Neuronal stem cell (in vitro differentiated cells): Measurements from ENCODE around the gene LRMDA.

Source experiments
- DNase-seq: peaks from one replicate; pipeline ENCODE4 v3.0.0-alpha.2; 2013; ENCODE audit warnings: low spot score
- H2AFZ ChIP-seq: one replicate; pipeline ENCODE4 v1.6.1; 2013; ENCODE audit warnings: mild to moderate bottlenecking, low read length, inconsistent platforms
- H2AK5ac ChIP-seq: 2 replicates; pipeline ENCODE4 v1.6.1; 2013; ENCODE audit warnings: low read depth, mild to moderate bottlenecking, inconsistent platforms, low read length, moderate library complexity, mixed read lengths
- H2BK120ac ChIP-seq: 2 replicates; pipeline ENCODE4 v1.6.1; 2013; ENCODE audit warnings: low read depth, mild to moderate bottlenecking, inconsistent platforms, low read length, moderate library complexity, mixed read lengths
- H2BK12ac ChIP-seq: one replicate; pipeline ENCODE4 v1.6.1; 2013; ENCODE audit warnings: low read length, inconsistent platforms
- H2BK15ac ChIP-seq: 2 replicates; pipeline ENCODE4 v1.6.1; 2013; ENCODE audit warnings: mild to moderate bottlenecking, low read length, inconsistent platforms, mixed read lengths
- H2BK5ac ChIP-seq: one replicate; pipeline ENCODE4 v1.6.1; 2013; ENCODE audit warnings: inconsistent platforms, mild to moderate bottlenecking, low read length, moderate library complexity
- H3K14ac ChIP-seq: one replicate; pipeline ENCODE4 v1.6.1; 2013; ENCODE audit warnings: low read length, inconsistent platforms
- H3K18ac ChIP-seq: 2 replicates; pipeline ENCODE4 v1.6.1; 2013; ENCODE audit warnings: low read length, inconsistent platforms
- H3K23ac ChIP-seq: 2 replicates; pipeline ENCODE4 v1.6.1; 2013; ENCODE audit warnings: low read depth, mild to moderate bottlenecking, mixed read lengths, low read length, inconsistent platforms; ENCODE audit not compliant: poor library complexity
- H3K27ac ChIP-seq: replicated peaks from 3 replicates; pipeline ENCODE4 v1.5.1; 2013; ENCODE audit warnings: low read length, inconsistent platforms
- H3K27me3 ChIP-seq, 3 experiments: 2 replicates each; pipeline ENCODE4 v1.6.1; 2013; ENCODE audit warnings: low read length in 3 of 3, mild to moderate bottlenecking in 2 of 3, inconsistent platforms in 1 of 3, low read depth in 1 of 3, mixed read lengths in 1 of 3, moderate library complexity in 1 of 3; ENCODE audit not compliant: control insufficient read depth in 3 of 3, insufficient read depth in 3 of 3
- H3K36me3 ChIP-seq, 2 donors: replicated peaks in 1 of 2; 2 replicates each; pipeline ENCODE4 v1.6.1; 2013; ENCODE audit warnings: low read length in 2 of 2; ENCODE audit not compliant: control insufficient read depth in 2 of 2, insufficient read depth in 2 of 2
- H3K4ac ChIP-seq: 2 replicates; pipeline ENCODE4 v1.6.1; 2013; ENCODE audit warnings: inconsistent platforms, mild to moderate bottlenecking, low read length, moderate library complexity
- H3K4me1 ChIP-seq, 2 donors: 1 replicate in 1 of 2; 2 replicates in 1 of 2; pipeline ENCODE4 v1.6.1; 2013; ENCODE audit warnings: low read length in 2 of 2, low read depth in 1 of 2; ENCODE audit not compliant: control insufficient read depth in 2 of 2, insufficient read depth in 1 of 2
- H3K4me2 ChIP-seq: one replicate; pipeline ENCODE4 v1.6.1; 2013; ENCODE audit warnings: mild to moderate bottlenecking, low read length, inconsistent platforms; ENCODE audit not compliant: insufficient read depth, poor library complexity, severe bottlenecking
- H3K4me3 ChIP-seq, 2 donors: 2 replicates each; pipeline ENCODE4 v1.5.1; 2013; ENCODE audit warnings: low read length in 2 of 2, mild to moderate bottlenecking in 2 of 2, inconsistent platforms in 1 of 2, moderate library complexity in 1 of 2
- H3K79me1 ChIP-seq: one replicate; pipeline ENCODE4 v1.6.1; 2013; ENCODE audit warnings: low read depth, mild to moderate bottlenecking, inconsistent platforms, low read length, moderate library complexity
- H3K9ac ChIP-seq: one replicate; pipeline ENCODE4 v1.6.1; 2013; ENCODE audit warnings: mild to moderate bottlenecking, low read depth, low read length, inconsistent platforms; ENCODE audit not compliant: poor library complexity
- H3K9me3 ChIP-seq, 2 donors: replicated peaks in 1 of 2; 2 replicates each; pipeline versions ENCODE3 to v1.6.1; 2013; ENCODE audit warnings: low read length in 2 of 2, mild to moderate bottlenecking in 2 of 2, inconsistent platforms in 1 of 2, low read depth in 1 of 2, mixed read lengths in 1 of 2, moderate library complexity in 1 of 2; ENCODE audit not compliant: control insufficient read depth in 2 of 2, insufficient read depth in 1 of 2
- H4K8ac ChIP-seq: one replicate; pipeline ENCODE4 v1.6.1; 2013; ENCODE audit warnings: low read depth, mild to moderate bottlenecking, inconsistent platforms, low read length, moderate library complexity
- H4K91ac ChIP-seq: one replicate; pipeline ENCODE4 v1.6.1; 2013; ENCODE audit warnings: low read length, low read depth, mild to moderate bottlenecking, inconsistent platforms; ENCODE audit not compliant: poor library complexity
- WGBS, 2 donors: extraction: QIAGEN DNeasy Blood & Tissue Kit; methylation state at CpG; one replicate each; pipeline ENCODE4 v1.1.7; 2013; ENCODE audit warnings: missing lambda C conversion rate in 2 of 2, mixed read lengths in 1 of 2; ENCODE audit not compliant: insufficient read length in 2 of 2, insufficient replicate concordance in 1 of 2; ENCODE audit errors: extremely low coverage in 2 of 2; 5-methylcytosine and 5-hydroxymethylcytosine counted together

The LRMDA gene

DNA sequence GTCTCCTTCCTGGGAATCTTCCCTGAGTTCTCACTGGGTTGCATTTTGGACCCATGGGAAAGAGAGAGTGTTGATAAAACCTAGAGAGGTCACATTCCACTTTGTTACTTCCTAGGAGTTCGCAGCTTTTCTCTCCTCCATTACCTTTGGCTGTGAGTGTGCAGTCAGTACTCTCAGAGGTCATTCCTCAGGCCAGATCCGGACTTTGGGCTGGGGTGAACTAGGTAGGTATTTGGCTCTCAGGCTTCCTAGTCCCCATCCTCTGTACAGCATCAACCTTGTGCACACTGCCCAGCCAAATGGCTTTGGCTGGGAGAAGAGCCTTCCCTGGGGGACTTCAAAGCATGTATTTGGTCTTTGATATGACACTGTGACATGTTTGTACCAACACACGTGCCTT is 508.1 kb downstream of the LRMDA start:
- no peak overlapping the region for H4K8ac ChIP-seq
- H3K27me3 ChIP-seq: no peaks in the 10 kb centered on the region
- no peak overlapping the region for H2AFZ ChIP-seq
- no peak overlapping the region for H2AK5ac ChIP-seq
- H2BK15ac ChIP-seq: no peak overlapping the region
- no peak overlapping the region for H3K9ac ChIP-seq
- H4K91ac ChIP-seq: no peak overlapping the region
- no peak overlapping the region for H3K27ac ChIP-seq
- H3K36me3 ChIP-seq: no peaks in the 10 kb centered on the region
- no peak overlapping the region for H3K14ac ChIP-seq
- no peak overlapping the region for H2BK12ac ChIP-seq
- peaks cover 0 to 3% of the 10 kb centered on the region in 2 donors for H3K9me3 ChIP-seq
- H3K18ac ChIP-seq: no peak overlapping the region
- H2BK120ac ChIP-seq: no peak overlapping the region
- no peak overlapping the region for H3K4me3 ChIP-seq
- no CpG with 5 or more reads among the region's 3 CpGs for WGBS, 2 donors
- H3K23ac ChIP-seq: no peak overlapping the region
- no peaks in the 10 kb centered on the region for H3K79me1 ChIP-seq
- no peak overlapping the region for H3K4ac ChIP-seq
- no peak for DNase-seq
- H2BK5ac ChIP-seq: no peak overlapping the region
- no peaks in the 10 kb centered on the region for H3K4me1 ChIP-seq
- no peak overlapping the region for H3K4me2 ChIP-seq

GRCh38 chr10:75940742-75941141 is 509.3 kb downstream of the LRMDA start:
- no peak overlapping the region for H2BK120ac ChIP-seq
- no peak overlapping the region for H3K9ac ChIP-seq
- H2AK5ac ChIP-seq: no peak overlapping the region
- H3K14ac ChIP-seq: no peak overlapping the region
- H3K4ac ChIP-seq: no peak overlapping the region
- H2BK15ac ChIP-seq: no peak overlapping the region
- H4K8ac ChIP-seq: no peak overlapping the region
- H3K9me3 ChIP-seq: peaks cover 0 to 3% of the 10 kb centered on the region in 2 donors
- no peak overlapping the region for H3K4me3 ChIP-seq
- H4K91ac ChIP-seq: no peak overlapping the region
- H3K18ac ChIP-seq: no peak overlapping the region
- no peaks in the 10 kb centered on the region for H3K27me3 ChIP-seq
- no peak overlapping the region for H2BK12ac ChIP-seq
- no peak for DNase-seq
- H2AFZ ChIP-seq: no peak overlapping the region
- H3K23ac ChIP-seq: no peak overlapping the region
- no peaks in the 10 kb centered on the region for H3K36me3 ChIP-seq
- H3K4me2 ChIP-seq: no peak overlapping the region
- no peak overlapping the region for H2BK5ac ChIP-seq
- H3K27ac ChIP-seq: no peak overlapping the region
- 100% methylated on average over 4 of the region's 5 CpGs; no CpG with 5 or more reads in 1 of the 2 donors for WGBS, 2 donors
- H3K79me1 ChIP-seq: no peaks in the 10 kb centered on the region
- peaks cover 0 to 1% of the 10 kb centered on the region in 2 donors for H3K4me1 ChIP-seq

DNA sequence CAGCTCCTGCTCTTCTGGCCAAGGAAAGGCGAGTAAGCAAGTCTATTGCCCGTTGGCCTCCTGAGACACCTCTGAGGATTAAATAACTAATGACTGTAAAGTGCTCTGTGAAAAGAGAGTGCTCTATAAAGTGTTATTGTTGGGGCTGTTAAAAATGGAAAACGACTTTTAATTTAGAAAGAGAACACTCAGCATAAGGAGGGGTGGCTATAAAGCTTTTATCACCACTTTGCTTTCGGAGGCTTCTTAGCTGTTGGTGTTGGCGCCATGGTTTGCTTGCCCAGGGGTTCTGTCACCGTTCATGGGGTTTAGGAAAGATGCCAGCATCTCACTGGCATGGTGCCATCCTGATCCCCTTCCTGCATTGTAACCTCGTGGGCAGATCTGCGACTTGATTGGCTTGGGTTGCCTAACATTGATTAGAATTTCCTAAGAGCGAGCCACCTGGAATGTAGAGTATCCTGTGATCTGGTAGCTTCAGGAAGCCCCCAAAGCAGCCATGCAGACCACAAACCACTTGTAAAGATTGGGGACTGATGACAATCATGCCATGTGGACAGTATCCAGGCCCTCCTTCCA is 509.9 kb downstream of the LRMDA start:
- no peak overlapping the region for H4K91ac ChIP-seq
- H3K9ac ChIP-seq: no peak overlapping the region
- H4K8ac ChIP-seq: no peak overlapping the region
- no peak overlapping the region for H2BK15ac ChIP-seq
- WGBS, 2 donors: no CpG with 5 or more reads among the region's 9 CpGs
- H3K9me3 ChIP-seq: peaks cover 0 to 3% of the 10 kb centered on the region in 2 donors
- no peak overlapping the region for H2BK12ac ChIP-seq
- H3K4me3 ChIP-seq: no peak overlapping the region
- H3K27me3 ChIP-seq: no peaks in the 10 kb centered on the region
- H2AFZ ChIP-seq: no peak overlapping the region
- no peak overlapping the region for H3K4ac ChIP-seq
- no peak overlapping the region for H2AK5ac ChIP-seq
- no peaks in the 10 kb centered on the region for H3K36me3 ChIP-seq
- H3K18ac ChIP-seq: no peak overlapping the region
- no peak overlapping the region for H3K14ac ChIP-seq
- H3K23ac ChIP-seq: no peak overlapping the region
- no peak overlapping the region for H2BK120ac ChIP-seq
- H3K79me1 ChIP-seq: no peaks in the 10 kb centered on the region
- H3K4me1 ChIP-seq: peaks cover 0 to 1% of the 10 kb centered on the region in 2 donors
- H2BK5ac ChIP-seq: no peak overlapping the region
- H3K27ac ChIP-seq: no peak overlapping the region
- no peak for DNase-seq
- no peak overlapping the region for H3K4me2 ChIP-seq

DNA sequence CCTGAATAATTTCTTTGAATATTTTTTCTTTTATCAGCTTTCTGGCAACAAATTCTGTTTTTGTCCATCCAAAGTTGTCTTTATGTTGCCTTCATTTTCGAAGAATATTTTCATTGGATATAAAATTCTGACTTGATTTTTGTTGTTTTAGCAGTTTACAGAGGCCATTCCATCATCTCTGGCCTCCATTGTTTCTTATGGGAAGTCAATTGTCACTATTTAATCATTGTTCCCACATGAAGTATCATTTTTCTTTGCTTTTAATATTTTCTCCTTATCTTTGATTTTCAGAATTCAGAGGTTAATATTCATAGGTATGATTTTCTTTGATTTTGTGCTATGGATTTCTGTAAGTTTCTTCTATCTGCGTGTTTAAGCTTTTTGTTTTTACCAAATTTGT is 512.6 kb downstream of the LRMDA start:
- no peak overlapping the region for H3K4ac ChIP-seq
- WGBS, 2 donors: no CpG with 5 or more reads among the region's 2 CpGs
- no peak overlapping the region for H2BK120ac ChIP-seq
- no peak for DNase-seq
- H3K23ac ChIP-seq: no peak overlapping the region
- H4K8ac ChIP-seq: no peak overlapping the region
- no peak overlapping the region for H3K14ac ChIP-seq
- no peak overlapping the region for H2AFZ ChIP-seq
- no peak overlapping the region for H2BK5ac ChIP-seq
- H3K18ac ChIP-seq: no peak overlapping the region
- H3K27ac ChIP-seq: no peak overlapping the region
- no peak overlapping the region for H3K4me3 ChIP-seq
- H2BK15ac ChIP-seq: no peak overlapping the region
- no peaks in the 10 kb centered on the region for H3K79me1 ChIP-seq
- peaks cover 0 to 1% of the 10 kb centered on the region in 2 donors for H3K4me1 ChIP-seq
- H3K4me2 ChIP-seq: no peak overlapping the region
- no peak overlapping the region for H3K9ac ChIP-seq
- no peak overlapping the region for H2AK5ac ChIP-seq
- no peaks in the 10 kb centered on the region for H3K36me3 ChIP-seq
- peaks cover 0 to 3% of the 10 kb centered on the region in 2 donors for H3K9me3 ChIP-seq
- no peak overlapping the region for H2BK12ac ChIP-seq
- no peaks in the 10 kb centered on the region for H3K27me3 ChIP-seq
- H4K91ac ChIP-seq: no peak overlapping the region
